HG03175 (cell line): Measurements from ENCODE around the gene APAF1.
A peak's percentile ranks its signal among the peaks of the same experiment; 100 is the strongest.
"Not testable (repeated sequence)": the region's sequence is repeated elsewhere in the genome, so short reads cannot be mapped to it uniquely, and the experiment has no call there.

Source experiments
- ATAC-seq: cut with Tn5 transposase; IDR thresholded peaks from one replicate; pipeline ENCODE4 v1.9.1; 2021; ENCODE audit warnings: mild to moderate bottlenecking, moderate library complexity; ENCODE audit not compliant: unreplicated experiment

APAF1 gene

GRCh38 chr12:98751580-98752115 is 106.6 kb downstream of the APAF1 start:
- no peak for ATAC-seq

- ATAC-seq: no peak
Measured at GRCh38 chr12:98752726-98753125, 107.6 kb downstream of the APAF1 start.

- ATAC-seq: peak; percentile 99
Measured at GRCh38 chr12:98754095-98754494, 109.0 kb downstream of the APAF1 start.

- ATAC-seq: not testable (repeated sequence)
Measured at GRCh38 chr12:98755855-98756254, 110.8 kb downstream of the APAF1 start.

- no peak for ATAC-seq
Measured at GRCh38 chr12:98757455-98757854, 112.4 kb downstream of the APAF1 start.

GRCh38 chr12:98758331-98758730 is 113.2 kb downstream of the APAF1 start:
- no peak for ATAC-seq

- no peak for ATAC-seq
Measured at GRCh38 chr12:98763656-98764055, 118.6 kb downstream of the APAF1 start.

- no peak for ATAC-seq
Measured at GRCh38 chr12:98767248-98767647, 122.2 kb downstream of the APAF1 start.

- ATAC-seq: no peak
Measured at GRCh38 chr12:98769068-98769467, 124.0 kb downstream of the APAF1 start.

- no peak for ATAC-seq
Measured at GRCh38 chr12:98770230-98770629, 125.1 kb downstream of the APAF1 start.

GRCh38 chr12:98771811-98772752 is 127.0 kb downstream of the APAF1 start:
- no peak for ATAC-seq

GRCh38 chr12:98772818-98773217 is 127.7 kb downstream of the APAF1 start:
- no peak for ATAC-seq

GRCh38 chr12:98780261-98780660 is 135.2 kb downstream of the APAF1 start:
- ATAC-seq: no peak

- no peak for ATAC-seq
Measured at GRCh38 chr12:98783420-98783819, 138.3 kb downstream of the APAF1 start.
